Activated T-cell treated with anti-CD3 and anti-CD28 coated beads for 48 hours (primary cell): ENCODE results near the gene CCDC134.

ENCODE experiments used
- DNase-seq: peaks from one replicate; pipeline ENCODE4 v3.0.0-alpha.2; 2020; ENCODE audit warnings: low read depth

CCDC134 gene

DNA sequence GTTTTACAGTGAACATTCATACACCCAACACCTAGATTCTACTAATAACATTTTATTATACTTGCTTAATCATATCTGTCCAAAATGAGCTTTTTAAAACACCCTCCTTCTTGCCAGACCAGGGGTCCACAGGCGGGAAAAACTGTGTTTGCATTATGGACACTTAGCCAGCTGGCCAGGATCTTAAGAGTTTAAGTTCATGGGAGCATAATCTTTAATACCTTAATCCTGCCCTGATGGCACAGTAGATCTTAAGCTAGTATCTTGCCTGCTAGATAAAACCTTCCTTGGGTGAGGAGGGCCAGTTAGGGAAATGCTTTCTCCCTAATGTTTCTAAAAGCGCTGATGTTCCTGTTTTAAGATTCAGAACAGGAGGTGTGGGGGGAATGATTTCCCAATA, 13.1 kb upstream of the CCDC134 start:
- no peak for DNase-seq

DNA sequence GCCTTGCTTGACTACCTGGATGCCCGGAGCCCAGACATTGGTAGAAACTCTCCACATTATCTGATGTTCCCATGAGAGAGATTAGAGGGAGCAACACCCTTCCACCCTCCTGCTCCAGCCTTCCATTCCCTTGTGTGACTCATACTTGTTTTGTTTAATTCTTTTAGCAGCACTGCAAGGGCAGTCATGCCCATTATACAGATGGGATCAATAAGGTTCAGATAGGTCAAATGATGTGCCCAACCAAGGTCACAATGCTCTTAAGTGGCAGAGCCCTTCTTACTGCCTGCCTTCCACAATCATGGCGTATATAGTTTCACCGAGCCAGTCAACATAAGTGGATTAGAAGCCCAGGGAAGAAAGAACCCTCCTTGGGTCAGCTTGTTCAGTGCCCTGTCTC, 6.6 kb upstream of the CCDC134 start:
- no peak for DNase-seq

DNA sequence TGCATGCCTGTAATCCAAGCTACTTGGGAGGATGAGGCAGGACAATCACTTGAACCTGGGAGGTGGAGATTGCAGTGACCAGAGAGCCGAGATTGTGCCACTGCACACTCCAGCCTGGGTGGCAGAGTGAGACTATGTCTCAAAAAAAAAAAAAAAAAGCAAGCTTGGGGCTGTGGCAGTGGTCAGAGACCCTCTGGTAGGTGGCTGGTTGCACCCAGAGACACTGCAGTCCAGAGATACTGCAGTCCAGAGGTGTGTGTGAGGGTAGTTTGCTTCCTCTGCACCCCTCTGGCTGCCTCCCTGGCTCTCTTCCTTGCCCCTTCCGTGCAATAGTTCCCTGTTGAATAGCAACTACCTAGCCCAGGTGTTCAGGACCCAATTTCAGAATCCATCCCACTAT, 1.7 kb upstream of the CCDC134 start:
- DNase-seq: no peak

DNA sequence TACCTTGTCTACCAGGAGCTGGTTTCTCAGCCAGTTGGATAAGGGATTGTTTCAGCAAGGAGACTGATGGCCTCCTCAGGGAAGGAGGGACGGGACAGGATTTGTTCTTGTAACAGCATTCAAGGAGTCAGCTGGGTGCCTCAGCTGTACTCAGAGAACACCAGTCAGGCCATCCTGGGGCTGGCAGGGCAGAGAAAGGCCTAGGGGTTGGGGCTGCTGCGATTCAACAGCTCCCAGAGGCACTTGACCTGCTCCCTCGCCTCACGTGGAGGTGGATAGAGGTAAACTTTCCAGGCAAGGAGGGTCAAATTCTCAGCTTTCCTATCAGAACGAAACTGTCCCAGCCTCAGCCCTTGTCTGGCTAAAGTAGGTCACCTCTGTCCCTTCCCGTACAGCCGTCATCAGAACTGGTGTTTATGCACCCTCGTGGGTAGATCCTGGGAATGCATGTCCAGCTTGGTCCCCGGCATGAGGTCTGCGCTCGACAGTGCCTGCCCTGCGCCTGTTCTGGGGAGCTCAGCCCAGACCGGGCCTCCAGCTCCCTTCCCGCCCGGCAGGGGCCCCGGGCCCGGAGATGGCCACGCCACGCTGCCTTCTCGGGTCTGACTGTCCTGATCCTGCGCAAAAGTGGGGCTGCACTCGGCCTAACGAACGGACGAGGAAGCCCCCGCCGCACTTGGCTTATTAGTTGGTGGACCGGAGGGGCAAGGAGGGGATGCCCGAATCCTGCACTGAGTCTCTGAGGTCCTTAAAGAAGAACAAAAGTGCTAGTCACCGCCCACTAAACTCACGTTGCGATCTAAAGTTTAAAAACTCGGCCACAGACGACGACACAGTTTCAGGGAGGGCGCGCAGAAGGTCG, 762 bp upstream of the CCDC134 start:
- peak; percentile 28 for DNase-seq

DNA sequence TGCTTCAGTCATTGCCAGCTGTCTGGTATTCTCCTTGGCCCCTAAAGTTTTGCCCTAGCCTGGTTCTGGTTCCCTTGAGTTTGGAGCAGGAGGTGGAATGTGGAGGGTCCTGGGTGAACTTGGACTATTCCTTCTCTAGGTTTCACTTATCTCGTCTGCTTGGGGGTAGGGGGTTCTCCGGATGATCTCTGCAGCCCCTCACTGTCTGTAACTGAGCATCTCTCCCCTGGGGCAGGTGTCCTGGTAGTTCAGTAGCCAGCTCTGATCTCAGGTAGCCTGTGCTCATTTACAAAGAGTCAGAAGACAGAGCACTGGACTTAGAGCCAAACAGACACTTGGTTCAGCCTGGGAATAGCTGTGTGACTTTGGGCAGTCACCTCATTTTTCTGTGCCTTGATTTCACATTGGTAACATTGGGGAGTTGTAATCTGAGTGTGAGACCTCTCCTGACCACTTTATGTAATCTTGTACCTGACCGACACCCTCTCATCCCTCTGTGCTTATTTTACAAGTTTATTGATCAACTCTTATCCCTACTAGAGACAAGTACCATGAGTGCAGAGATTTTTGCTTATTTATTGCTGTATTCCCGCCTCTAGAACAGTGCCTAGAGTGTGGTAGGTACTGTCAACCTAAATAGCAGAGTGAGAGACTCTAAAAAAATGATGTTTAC, 804 bp downstream of the CCDC134 start:
- DNase-seq: no peak

DNA sequence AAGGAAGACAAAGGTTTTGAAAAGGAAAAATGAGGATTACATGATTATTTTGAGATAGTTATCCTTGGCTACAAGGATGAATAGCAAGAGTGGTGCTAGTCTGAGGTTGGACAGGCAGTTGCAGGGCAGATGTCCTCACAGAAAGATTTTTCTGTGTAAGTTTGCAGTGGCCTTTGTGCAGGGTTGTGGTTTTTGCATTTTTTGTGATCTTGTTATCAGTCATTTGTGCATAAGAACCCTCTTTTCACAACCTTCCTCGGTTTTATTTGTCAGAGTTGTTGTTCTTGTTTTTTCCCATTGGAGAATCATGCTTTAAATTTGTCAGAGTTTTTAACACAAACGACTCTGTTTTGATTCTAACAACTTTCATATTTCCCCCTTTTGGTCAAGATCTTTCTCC, 1.4 kb downstream of the CCDC134 start:
- no peak for DNase-seq

DNA sequence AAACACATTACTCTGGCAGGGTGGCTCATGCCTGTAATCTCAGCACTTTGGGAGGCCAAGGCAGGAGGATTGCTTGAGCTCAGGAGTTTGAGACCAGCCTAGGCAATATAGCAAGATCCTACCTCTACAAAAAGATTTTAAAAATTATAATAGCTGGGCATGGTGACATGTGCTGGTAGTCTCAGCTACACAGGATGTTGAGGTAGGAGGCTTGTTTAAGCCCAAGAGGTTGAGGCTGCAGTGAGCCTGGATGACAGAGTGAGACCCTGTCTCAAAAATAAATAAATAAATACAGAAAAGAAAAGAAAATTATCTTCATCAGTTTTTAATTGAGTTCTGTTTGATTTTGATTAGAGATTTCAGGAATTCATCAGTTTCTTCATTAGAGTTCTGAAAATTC, 5.2 kb downstream of the CCDC134 start:
- DNase-seq: no peak

DNA sequence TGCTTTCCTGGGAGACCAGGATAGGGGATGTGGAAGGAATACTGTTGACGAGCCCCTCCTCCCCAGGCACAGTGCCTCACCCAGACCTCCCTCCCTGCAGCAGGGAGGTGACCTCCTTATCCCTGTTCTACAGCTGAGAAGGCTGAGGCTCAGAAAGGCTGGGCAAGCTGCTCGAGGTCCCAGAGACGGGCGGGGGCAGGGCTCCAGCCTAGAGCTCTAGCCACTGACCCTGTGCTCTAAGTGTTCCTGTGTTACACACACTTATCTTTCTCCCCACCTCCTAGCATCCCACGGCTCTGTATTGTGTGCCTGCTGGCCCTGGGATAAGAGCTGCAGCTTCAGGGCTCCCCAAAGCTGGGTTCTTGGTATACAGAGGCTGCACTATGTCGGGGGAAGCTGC, 7.9 kb downstream of the CCDC134 start:
- no peak for DNase-seq

DNA sequence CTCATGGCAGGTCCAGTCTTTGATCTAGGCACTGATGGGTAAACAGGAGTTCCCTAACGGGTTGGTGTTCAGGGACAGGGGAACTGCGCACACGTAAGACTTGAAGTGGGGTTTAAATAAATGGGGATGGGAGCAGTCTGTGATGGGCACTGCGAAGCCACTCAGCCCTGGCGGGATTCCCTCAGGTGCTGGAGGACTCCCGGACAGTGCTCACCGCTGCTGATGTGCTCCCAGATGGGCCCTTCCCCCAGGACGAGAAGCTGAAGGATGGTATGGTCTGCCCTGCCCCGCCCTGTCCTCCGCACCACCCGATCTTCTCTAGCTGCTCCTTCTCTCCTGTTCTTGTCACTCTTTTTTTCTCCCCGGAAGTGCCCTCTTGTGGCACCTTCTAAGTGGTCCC, 9.5 kb downstream of the CCDC134 start:
- DNase-seq: no peak

DNA sequence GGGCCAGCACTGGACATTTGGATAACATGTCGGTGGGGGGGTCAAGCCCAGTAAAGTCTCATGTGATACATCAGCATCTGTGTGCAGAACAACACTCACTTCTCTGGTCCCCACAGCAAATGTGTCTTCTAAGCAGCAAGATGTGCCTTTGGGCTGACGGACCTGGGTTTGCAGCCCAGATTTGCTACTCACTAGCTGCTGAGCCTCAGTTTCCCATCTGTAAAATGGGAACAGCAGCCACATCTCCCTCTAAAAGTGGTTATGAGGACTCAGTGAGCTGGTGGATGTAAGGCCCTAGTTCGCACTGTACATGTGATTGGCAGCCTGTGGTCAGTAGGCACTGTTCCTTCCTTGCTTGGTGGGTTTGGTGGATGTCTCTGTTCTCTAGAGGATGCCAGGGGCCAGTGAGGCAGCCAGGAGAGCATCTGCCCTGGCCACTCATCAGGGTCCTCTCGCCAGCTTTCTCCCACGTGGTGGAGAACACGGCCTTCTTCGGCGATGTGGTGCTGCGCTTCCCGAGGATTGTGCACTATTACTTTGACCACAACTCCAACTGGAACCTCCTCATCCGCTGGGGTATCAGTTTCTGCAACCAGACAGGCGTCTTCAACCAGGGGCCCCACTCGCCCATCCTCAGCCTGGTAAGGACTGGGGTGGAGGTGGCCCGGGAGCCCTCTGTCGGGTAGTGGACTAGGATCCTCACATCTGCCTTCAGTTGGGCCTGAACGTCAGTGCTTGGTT, 12.5 kb downstream of the CCDC134 start:
- DNase-seq: no peak

DNA sequence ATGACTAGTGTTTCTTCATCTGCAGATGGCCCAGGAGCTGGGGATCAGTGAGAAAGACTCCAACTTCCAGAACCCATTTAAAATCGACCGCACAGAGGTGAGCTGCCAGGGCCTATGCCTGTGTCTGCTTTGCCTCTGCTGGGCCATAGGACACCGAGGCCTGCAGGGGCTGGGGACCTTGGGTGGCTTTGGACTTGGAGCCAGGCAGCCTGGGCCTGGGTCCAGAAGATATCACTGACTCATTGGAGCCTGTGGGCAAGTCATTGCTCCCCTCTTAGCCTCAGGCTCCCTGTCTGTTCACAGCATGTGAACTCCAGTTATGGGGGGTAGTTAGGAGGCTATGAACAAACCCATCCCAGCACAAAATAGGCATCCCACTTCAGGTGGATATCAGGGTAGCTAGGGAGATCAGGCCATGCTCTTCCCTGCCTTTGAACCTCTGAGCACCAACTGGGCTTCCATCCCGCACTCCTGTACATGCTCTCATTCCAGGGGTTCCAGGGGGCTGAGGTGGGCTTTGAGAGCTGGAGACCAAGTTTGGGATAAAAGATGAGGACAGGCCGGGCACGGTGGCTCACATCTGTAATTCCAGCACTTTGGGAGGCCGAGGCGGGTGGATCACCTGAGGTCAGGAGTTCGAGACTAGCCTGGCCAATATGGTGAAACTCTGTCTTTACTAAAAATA, 13.4 kb downstream of the CCDC134 start:
- DNase-seq: no peak

DNA sequence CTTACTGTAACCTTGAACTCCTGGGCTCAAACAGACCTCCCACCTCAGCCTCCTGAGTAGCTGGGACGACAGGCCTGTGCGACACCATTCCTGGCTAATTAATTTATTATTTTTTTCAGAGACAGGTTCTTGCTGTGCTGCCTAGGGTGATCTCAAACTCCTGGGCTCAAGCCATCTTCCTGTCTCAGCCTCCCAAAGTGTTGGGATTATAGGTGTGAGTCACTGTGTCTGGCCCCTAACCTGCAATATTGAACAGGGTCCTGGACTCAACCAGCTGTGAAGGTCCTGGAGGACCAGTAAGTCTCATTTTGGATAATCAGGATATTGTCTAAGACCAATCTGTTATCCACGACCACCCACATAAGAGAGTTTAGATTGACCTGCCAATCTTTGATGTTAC, 15.2 kb downstream of the CCDC134 start:
- no peak for DNase-seq

DNA sequence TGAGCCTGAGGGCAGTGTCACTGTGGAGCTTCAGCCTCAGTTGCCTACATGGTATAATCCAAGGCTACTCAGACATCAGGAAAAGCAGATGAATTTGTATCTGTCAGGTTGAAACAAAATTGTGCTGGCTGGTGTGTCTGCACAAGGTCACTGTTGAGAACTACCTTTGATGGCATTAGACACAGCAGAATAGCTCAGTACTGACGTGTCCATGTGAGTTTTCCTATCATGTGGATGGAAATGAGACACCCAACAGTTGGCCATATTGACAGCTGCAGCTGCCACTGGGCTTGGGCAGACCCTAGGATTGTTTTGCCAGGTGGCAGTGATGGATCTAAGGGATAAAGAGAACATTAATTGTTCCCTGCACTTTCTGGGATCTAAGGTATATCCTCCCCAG, 15.8 kb downstream of the CCDC134 start:
- no peak for DNase-seq

DNA sequence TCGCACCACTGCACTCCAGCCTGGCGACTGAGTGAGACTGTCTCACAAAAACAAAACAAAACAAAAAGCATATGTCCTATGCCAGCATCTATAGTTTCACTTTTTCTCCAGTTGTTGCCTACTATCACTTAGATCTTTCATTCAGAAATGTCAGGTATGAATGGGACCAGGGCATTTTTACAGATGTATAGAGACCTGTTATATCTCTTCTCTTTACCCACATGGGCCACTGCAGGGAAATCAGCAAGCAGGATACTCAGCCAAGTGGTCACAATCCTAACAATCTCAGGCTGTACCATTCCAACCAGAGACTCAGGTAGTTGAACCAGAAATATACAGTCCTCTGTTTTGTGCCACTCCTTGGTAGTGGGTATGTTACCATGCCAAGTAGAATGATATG, 16.4 kb downstream of the CCDC134 start:
- DNase-seq: no peak

DNA sequence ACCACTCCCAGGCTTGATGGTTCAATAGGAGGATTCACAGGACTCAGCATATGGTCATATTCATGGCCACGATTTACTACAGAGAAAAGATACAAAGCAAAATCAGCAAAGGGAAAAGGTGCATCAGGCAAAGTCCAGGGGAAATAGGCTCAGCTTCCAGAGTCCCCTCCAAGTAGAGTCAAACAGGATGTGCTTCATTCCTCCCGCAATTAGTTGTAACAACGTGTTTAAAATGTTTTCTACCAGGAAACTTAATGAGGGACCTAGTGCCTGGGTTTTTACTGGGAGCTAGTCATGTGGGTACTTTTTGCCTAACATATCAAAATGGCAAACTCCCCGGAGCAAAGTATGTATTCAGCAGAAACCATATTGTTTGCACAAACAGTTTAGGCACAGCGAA, 17.5 kb downstream of the CCDC134 start:
- DNase-seq: no peak

DNA sequence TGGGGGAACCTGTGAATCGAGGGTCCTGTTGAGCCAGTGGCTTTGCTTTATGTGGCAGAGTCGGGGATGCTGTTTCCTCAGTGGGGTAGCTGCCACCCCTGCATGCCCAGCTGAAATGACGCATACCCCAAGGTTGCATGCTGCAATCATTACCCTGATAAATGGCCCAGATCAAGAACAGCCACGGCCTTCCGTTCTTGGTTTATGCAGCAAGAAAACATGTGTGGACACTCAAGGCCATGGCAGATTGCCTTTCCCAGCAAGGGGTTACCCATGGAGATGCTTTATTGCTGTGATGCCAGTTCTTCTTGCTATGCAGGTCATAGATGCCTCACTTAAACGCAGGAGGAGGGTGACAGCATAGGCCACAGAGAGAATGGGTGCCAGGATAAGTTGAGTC, 18.1 kb downstream of the CCDC134 start:
- DNase-seq: no peak

DNA sequence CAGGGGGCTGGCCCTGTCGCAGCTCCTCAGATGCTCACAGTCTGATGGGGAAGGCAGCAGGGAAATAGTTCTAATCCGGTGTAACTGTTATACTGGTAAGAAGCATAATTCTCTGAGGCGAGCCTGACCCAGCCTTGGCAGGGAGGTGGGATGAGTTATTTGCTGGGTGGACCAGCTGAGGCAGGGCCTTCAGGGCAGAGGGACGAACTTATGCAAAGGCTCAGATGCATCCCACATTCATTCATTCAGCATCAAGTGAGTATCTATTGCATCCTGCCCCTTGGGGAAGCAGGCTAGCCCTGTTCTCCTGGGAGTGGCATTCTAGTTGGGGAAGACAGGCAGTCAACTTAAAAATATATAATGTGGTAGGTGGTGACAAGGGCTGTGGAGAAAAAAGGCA, 18.8 kb downstream of the CCDC134 start:
- no peak for DNase-seq

DNA sequence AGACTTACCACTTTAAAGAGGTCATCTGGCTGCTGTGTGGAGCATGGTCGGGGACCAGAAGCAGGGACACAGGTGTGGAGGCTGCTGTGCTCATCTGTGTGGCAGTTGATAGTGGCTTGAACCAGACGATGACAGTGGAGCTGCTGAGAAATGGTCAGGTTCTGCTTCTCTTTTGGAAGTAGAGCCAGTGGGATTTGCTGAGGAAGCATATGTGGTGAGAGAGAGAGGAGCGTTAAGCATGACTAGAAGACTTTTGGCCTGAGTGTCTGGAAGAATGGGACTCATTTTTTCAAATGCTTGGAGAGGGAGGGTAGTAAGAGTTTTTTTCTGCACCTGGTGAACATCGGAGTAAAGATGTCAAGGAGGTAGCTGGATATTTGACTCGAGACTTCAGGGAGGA, 20.0 kb downstream of the CCDC134 start:
- no peak for DNase-seq

DNA sequence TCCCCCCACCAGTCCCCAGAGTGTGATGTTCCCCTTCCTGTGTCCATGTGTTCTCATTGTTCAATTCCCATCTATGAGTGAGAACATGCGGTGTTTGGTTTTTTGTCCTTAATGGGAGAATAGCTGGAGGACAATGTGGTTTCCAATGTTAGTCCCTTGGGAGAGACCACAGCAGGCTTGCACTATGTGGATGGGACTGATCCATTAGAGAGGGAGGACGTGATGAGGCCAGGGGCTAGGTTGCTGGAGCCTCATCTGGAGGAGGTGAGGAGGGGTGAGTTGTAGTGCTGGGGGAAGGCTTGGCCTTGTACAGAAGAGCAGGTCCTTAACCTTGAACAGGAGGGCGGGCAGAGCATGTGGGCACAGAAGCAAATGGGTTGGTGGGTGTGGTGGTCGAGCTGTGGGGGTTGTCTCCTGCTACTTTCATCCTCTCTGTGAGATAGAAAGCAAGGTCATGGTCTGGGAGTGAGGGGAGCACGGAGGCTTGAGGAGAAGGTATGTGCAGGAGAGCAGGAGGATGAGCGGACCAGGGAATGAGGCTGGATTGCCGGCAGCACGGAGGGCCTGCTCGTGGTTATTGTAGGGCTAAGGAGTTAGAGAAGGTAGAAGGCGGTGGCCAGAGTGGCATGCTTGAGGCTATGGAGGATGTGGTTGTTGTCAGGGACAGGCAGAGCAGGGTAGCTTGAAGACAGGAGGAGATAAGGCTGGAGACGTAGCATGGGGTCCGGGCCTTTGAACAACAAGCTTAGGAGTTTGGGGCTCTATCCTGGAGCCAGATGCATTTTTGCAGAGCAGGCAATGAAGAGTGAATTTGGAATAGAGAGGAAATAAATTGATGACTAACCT, 21.2 kb downstream of the CCDC134 start:
- no peak for DNase-seq

DNA sequence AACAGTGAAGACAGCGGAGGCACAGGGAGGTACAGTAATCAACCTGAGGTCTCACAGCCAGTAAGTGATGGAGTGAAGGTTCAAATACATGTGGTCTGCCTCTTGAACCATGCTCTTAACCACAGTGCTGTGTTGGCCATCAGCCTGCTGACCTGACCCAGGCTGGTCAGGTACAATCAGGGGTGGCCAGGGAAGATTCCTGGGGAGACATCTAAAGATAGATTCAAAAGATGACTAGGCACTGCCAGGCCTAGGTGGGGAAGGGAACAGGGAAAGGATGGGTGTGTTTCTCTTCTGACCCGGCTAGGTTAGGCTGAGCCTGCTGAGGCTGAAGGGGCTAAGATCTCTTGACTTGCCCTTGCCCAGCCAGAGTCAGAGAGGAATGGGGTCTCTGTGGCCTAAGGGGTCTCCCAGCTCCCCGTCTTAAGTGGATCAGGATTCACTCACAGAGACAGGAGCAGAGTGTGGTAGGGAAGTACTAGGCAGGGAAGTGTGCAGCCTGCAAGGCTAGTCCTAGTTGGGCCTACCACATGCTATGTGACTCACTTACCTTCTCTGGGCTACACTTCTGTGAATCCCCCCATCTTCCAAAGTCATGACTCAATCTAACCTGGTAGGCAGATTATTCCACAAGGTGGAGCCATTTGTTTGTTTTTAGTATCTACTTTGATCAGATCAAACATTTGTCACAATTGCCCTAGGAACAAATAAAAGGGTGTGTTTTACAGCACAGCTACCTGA, 22.0 kb downstream of the CCDC134 start:
- peak; percentile 15 for DNase-seq

DNA sequence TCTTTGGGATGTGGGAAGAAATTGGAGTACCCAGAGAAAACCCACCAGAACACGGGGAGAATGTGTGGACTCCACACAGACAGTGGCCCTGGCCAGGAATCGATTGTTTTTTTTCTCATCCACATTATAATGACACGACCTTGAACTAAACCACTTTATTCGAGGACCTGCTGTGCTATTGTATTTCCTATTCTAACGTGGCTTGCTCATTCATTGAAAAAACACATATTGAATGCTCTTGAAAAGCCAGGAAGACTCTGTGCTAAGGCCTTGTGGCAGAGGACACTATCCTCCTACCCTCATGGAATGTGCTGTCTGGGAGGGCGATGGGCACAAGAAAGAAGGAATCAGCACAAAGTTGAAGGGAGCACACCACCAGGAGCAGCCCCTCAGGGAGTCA, 23.3 kb downstream of the CCDC134 start:
- DNase-seq: no peak
